Fibroblast of lung (primary cell): ENCODE measurements around the gene VRK2.

Source experiments
- CTCF ChIP-seq, 2 donors: IDR thresholded peaks in 1 of 2; conservative IDR thresholded peaks in 1 of 2; 1 replicate in 1 of 2; 2 replicates in 1 of 2; pipeline ENCODE4 v1.5.1; 2011 to 2012; ENCODE audit warnings: low read length in 2 of 2, control low read depth in 1 of 2, inconsistent platforms in 1 of 2, low read depth in 1 of 2, mild to moderate bottlenecking in 1 of 2
- EZH2 ChIP-seq: IDR thresholded peaks from 2 replicates; pipeline ENCODE4 v1.5.1; 2012; ENCODE audit warnings: low read length, control low read depth, mild to moderate bottlenecking; ENCODE audit errors: missing control alignments

- TF ChIP-seq EZH2 (no peak), CTCF (conservative IDR thresholded peaks at IDR 0.05 in 1 of 2, IDR thresholded peaks at IDR 0.05 in 1 of 2; ENCODE audit: low read depth in 1 of 2, low read length in 2 of 2) (no peak)
These were observed 91.9 kb downstream of the VRK2 start for GRCh38 chr2:58138396-58139030.
